ENCODE data around the gene TEX264.

- TF ChIP-seq EZH2 (IDR thresholded peaks at IDR 0.05; ENCODE audit: low read length, missing control alignments) (no peak), CTCF (conservative IDR thresholded peaks at IDR 0.05 in 1 of 2, IDR thresholded peaks at IDR 0.05 in 1 of 2; ENCODE audit: low read depth in 1 of 2, low read length in 2 of 2) (no peak)
Observed at GRCh38 chr3:51747840-51748239, 76.8 kb downstream of the TEX264 start.

Measured in fibroblast of lung (primary cell).